Measurements from ENCODE around the gene CRIP2.

CRIP2 gene

GRCh38 chr14:105499256-105500035 lies 24.8 kb downstream of the CRIP2 start:
- no peak overlapping the region for H3K27ac ChIP-seq (ENCODE audit: low read depth, low read length)
- no peaks in the 10 kb centered on the region for H3K36me3 ChIP-seq (ENCODE audit: insufficient read depth, low read length)
- no peaks in the 10 kb centered on the region for H3K27me3 ChIP-seq (ENCODE audit: insufficient read depth, low read length)
- no peak overlapping the region for H3K9ac ChIP-seq (ENCODE audit: low read depth, low read length)
- WGBS = 82% methylated on average over 27 of the region's 27 CpGs
- no peaks in the 10 kb centered on the region for H3K9me3 ChIP-seq (ENCODE audit: insufficient read depth, low read depth, low read length)
- H3K4me1 ChIP-seq (ENCODE audit: insufficient read depth, low read length) = no peaks in the 10 kb centered on the region
- H3K4me3 ChIP-seq (ENCODE audit: low read length) = no peak overlapping the region

- no peak overlapping the region for H3K9ac ChIP-seq (ENCODE audit: low read depth, low read length)
- no peaks in the 10 kb centered on the region for H3K4me1 ChIP-seq (ENCODE audit: insufficient read depth, low read length)
- WGBS = 91% methylated on average over 21 of the region's 21 CpGs
- H3K36me3 ChIP-seq (ENCODE audit: insufficient read depth, low read length) = no peaks in the 10 kb centered on the region
- no peaks in the 10 kb centered on the region for H3K9me3 ChIP-seq (ENCODE audit: insufficient read depth, low read depth, low read length)
- no peak overlapping the region for H3K4me3 ChIP-seq (ENCODE audit: low read length)
- H3K27ac ChIP-seq (ENCODE audit: low read depth, low read length) = no peak overlapping the region
- H3K27me3 ChIP-seq (ENCODE audit: insufficient read depth, low read length) = no peaks in the 10 kb centered on the region
These were observed 25.6 kb downstream of the CRIP2 start for GRCh38 chr14:105500036-105500725.

GRCh38 chr14:105500726-105501101 lies 26.1 kb downstream of the CRIP2 start:
- Histone ChIP-seq H3K9ac (ENCODE audit: low read depth, low read length) (no peak overlapping the region), H3K4me1 (ENCODE audit: insufficient read depth, low read length) (no peaks in the 10 kb centered on the region), H3K36me3 (ENCODE audit: insufficient read depth, low read length) (no peaks in the 10 kb centered on the region), H3K4me3 (ENCODE audit: low read length) (no peak overlapping the region), H3K27me3 (ENCODE audit: insufficient read depth, low read length) (no peaks in the 10 kb centered on the region), H3K9me3 (ENCODE audit: insufficient read depth, low read depth, low read length) (no peaks in the 10 kb centered on the region), H3K27ac (ENCODE audit: low read depth, low read length) (no peak overlapping the region)
- WGBS = 89% methylated on average over 10 of the region's 10 CpGs

DNA sequence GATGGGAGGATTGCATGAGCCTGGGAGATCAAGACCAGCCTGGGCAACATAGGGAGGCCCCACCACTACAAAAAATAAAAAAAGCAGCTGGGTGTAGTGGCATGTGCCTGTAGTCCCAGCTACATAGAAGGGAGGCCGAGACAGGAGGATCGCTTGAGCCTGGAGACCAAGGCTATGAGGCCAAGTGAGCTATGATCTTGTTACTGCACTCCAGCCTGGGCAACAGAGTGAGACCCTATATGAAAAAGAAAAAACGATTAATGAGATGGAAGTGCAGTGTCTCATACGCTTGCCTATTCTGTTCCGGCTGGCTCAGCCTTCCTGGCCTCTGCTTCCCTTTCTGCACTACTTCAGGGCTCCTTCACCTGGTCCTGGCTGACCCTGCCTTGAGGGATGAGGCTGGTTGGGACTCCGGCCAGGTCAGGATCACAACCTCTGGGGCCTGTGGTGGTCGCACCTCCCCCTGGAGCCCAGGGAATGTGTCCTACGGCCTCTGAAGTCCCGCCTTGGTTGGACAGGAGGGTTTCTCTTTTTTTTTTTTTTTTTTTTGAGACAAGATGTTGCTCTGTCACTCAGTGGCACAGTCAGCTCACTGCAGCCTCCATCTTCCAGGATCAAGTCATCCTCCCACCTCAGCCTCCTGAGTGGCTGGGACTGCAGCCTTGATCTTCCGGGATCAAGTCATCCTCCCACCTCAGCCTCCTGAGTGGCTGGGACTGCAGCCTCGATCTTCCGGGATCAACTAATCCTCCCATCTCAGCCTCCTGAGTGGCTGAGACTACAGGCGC lies 27.1 kb downstream of the CRIP2 start:
- Histone ChIP-seq H3K4me3 (ENCODE audit: low read length) (no peak overlapping the region), H3K27ac (ENCODE audit: low read depth, low read length) (no peak overlapping the region), H3K9me3 (ENCODE audit: insufficient read depth, low read depth, low read length) (no peaks in the 10 kb centered on the region), H3K9ac (ENCODE audit: low read depth, low read length) (no peak overlapping the region), H3K36me3 (ENCODE audit: insufficient read depth, low read length) (no peaks in the 10 kb centered on the region), H3K27me3 (ENCODE audit: insufficient read depth, low read length) (no peaks in the 10 kb centered on the region), H3K4me1 (ENCODE audit: insufficient read depth, low read length) (no peaks in the 10 kb centered on the region)
- WGBS = 92% methylated on average over 12 of the region's 13 CpGs

GRCh38 chr14:105502446-105503295 lies 28.1 kb downstream of the CRIP2 start:
- Histone ChIP-seq H3K4me3 (ENCODE audit: low read length) (no peak overlapping the region), H3K4me1 (ENCODE audit: insufficient read depth, low read length) (no peaks in the 10 kb centered on the region), H3K27ac (ENCODE audit: low read depth, low read length) (no peak overlapping the region), H3K9me3 (ENCODE audit: insufficient read depth, low read depth, low read length) (no peaks in the 10 kb centered on the region), H3K9ac (ENCODE audit: low read depth, low read length) (no peak overlapping the region), H3K36me3 (ENCODE audit: insufficient read depth, low read length) (no peaks in the 10 kb centered on the region), H3K27me3 (ENCODE audit: insufficient read depth, low read length) (no peaks in the 10 kb centered on the region)
- WGBS = 86% methylated on average over 18 of the region's 18 CpGs

DNA sequence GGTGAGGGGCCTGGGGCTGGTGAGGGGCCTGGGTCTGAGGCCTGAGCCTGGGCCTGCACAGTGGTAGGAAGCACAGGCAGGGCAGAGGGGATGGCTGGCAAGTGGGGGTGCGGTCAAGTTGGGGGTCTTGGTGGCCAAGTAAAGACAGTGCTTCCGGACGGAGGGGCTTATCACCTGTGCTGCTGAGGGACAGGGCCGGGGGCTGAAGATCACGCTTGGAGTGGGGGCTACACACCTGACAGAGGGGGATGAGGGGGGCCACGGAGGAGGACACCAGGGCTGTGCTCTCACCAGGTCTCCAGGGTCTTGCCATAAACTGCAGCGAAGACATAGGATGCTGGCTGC lies 28.6 kb downstream of the CRIP2 start:
- no peak overlapping the region for H3K4me3 ChIP-seq (ENCODE audit: low read length)
- H3K27me3 ChIP-seq (ENCODE audit: insufficient read depth, low read length) = no peaks in the 10 kb centered on the region
- H3K9ac ChIP-seq (ENCODE audit: low read depth, low read length) = no peak overlapping the region
- no peak overlapping the region for H3K27ac ChIP-seq (ENCODE audit: low read depth, low read length)
- no peaks in the 10 kb centered on the region for H3K36me3 ChIP-seq (ENCODE audit: insufficient read depth, low read length)
- no peaks in the 10 kb centered on the region for H3K9me3 ChIP-seq (ENCODE audit: insufficient read depth, low read depth, low read length)
- H3K4me1 ChIP-seq (ENCODE audit: insufficient read depth, low read length) = no peaks in the 10 kb centered on the region
- WGBS = 92% methylated on average over 7 of the region's 7 CpGs

GRCh38 chr14:105503935-105504692 lies 29.5 kb downstream of the CRIP2 start:
- Histone ChIP-seq H3K27ac (ENCODE audit: low read depth, low read length) (no peak overlapping the region), H3K4me3 (ENCODE audit: low read length) (no peak overlapping the region), H3K9me3 (ENCODE audit: insufficient read depth, low read depth, low read length) (no peaks in the 10 kb centered on the region)

GRCh38 chr14:105505101-105505500 lies 30.5 kb downstream of the CRIP2 start:
- WGBS = 93% methylated on average over 16 of the region's 16 CpGs
- no peaks in the 10 kb centered on the region for H3K36me3 ChIP-seq (ENCODE audit: insufficient read depth, low read length)

More at GRCh38 chr14:105503935-105504692, 29.5 kb downstream of the CRIP2 start:
- Histone ChIP-seq H3K4me1 (ENCODE audit: insufficient read depth, low read length) (no peaks in the 10 kb centered on the region), H3K36me3 (ENCODE audit: insufficient read depth, low read length) (no peaks in the 10 kb centered on the region), H3K27me3 (ENCODE audit: insufficient read depth, low read length) (no peaks in the 10 kb centered on the region), H3K9ac (ENCODE audit: low read depth, low read length) (no peak overlapping the region)
- 89% methylated on average over 29 of the region's 29 CpGs for WGBS

DNA sequence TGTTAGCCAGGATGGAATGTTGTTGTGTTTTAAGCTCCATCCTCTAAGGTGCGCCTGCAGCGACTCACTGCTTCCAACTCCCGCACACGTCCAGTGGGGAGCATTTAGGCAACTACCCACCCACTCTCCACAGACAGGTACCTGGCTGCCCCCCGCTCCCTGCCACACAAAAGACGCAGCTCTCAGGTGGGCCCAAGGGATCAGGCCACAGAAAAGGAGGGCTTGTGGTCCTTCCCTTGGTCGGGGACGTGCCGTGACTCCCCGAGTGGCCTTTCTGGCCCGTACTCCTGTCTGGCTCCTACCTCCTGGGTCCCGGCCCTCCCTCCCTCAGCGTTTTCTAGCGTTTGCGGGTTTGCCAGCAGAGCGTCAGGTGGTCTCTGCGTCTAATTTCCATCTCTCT lies 32.6 kb downstream of the CRIP2 start:
- Histone ChIP-seq H3K9me3 (ENCODE audit: insufficient read depth, low read depth, low read length) (no peaks in the 10 kb centered on the region), H3K4me3 (ENCODE audit: low read length) (no peak overlapping the region), H3K27ac (ENCODE audit: low read depth, low read length) (no peak overlapping the region), H3K9ac (ENCODE audit: low read depth, low read length) (no peak overlapping the region), H3K4me1 (ENCODE audit: insufficient read depth, low read length) (no peaks in the 10 kb centered on the region), H3K27me3 (ENCODE audit: insufficient read depth, low read length) (no peaks in the 10 kb centered on the region; the same call in 1 of the 2 replicates), H3K36me3 (ENCODE audit: insufficient read depth, low read length) (no peaks in the 10 kb centered on the region)
- WGBS = 87% methylated on average over 17 of the region's 17 CpGs

More at GRCh38 chr14:105505101-105505500, 30.5 kb downstream of the CRIP2 start:
- no peak overlapping the region for H3K27ac ChIP-seq (ENCODE audit: low read depth, low read length)
- no peak overlapping the region for H3K4me3 ChIP-seq (ENCODE audit: low read length)
- no peaks in the 10 kb centered on the region for H3K27me3 ChIP-seq (ENCODE audit: insufficient read depth, low read length)
- no peaks in the 10 kb centered on the region for H3K4me1 ChIP-seq (ENCODE audit: insufficient read depth, low read length)
- no peak overlapping the region for H3K9ac ChIP-seq (ENCODE audit: low read depth, low read length)
- no peaks in the 10 kb centered on the region for H3K9me3 ChIP-seq (ENCODE audit: insufficient read depth, low read depth, low read length)

DNA sequence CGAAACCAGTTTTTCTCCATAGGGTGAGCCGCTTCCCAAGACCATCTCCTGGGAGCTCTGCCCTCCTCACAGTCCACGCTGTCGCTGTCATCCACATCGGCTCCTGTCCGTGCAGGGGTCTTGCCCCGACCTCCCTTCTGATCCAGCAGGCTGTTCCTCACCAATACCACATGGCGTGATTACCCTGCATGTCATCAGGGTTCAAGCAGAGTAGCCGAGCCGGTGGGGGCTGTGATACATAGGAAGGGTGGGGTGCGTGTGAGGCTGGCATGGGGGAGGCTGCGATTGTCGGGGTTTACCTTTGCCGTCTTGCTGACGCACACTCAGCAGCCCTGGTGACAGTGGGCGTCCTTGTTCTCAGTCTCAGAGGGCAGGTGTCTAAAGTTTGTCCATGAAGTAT lies 33.4 kb downstream of the CRIP2 start:
- H3K36me3 ChIP-seq (ENCODE audit: insufficient read depth, low read length) = no peaks in the 10 kb centered on the region
- no peak overlapping the region for H3K9ac ChIP-seq (ENCODE audit: low read depth, low read length)
- no peak overlapping the region for H3K4me3 ChIP-seq (ENCODE audit: low read length)
- H3K9me3 ChIP-seq (ENCODE audit: insufficient read depth, low read depth, low read length) = no peaks in the 10 kb centered on the region
- WGBS = 87% methylated on average over 16 of the region's 16 CpGs
- H3K27me3 ChIP-seq (ENCODE audit: insufficient read depth, low read length) = peaks cover 4% of the 10 kb centered on the region; the same call in 1 of the 2 replicates
- no peaks in the 10 kb centered on the region for H3K4me1 ChIP-seq (ENCODE audit: insufficient read depth, low read length)
- no peak overlapping the region for H3K27ac ChIP-seq (ENCODE audit: low read depth, low read length)

All from HUES64 (cell line).